ENCODE data around the gene PHLDA1. TPM values are rescaled to one million over a fixed set of nuclear protein-coding genes. Genes with fewer than 3 reads are reported as not detected.

PHLDA1 gene
- total and polyA plus RNA-seq, 4 donors: 9.0 to 26.9 (median 21.3) TPM

DNA sequence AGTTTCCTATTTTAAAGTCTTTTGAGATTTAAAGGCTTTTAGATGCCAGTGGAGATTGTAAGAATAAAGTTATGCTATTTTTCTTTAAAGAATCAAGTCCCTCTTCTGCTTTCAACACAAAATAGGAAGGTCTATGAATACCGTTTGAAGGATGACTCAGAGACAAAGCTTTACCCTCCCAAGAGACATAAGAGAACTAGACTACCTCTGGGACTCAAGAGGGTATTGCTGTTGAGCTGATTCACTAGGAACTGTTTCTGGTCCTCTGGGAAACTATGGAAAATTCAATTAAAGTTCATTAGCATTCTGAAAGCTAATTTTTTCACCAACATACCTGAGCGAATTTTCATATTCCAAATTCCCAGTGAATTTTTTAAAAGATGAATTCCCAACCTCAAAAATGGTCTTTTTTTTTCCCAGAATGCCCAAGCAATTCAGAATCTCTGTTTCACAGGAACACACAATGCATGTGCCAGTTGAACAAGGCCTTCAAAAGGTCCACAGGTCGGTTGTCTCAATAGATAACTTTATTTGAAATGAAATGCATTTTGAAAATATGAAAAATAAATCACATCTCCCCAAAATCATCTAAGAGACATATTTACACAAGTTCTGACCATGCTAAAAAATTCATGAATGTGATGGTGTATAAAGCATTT lies 6.5 kb downstream of the PHLDA1 start:
- no peaks in the 10 kb centered on the region for H3K27me3 ChIP-seq (ENCODE audit: control insufficient read depth in 1 of 2, insufficient read depth in 2 of 2, low read length in 1 of 2)
- ATAC-seq (ENCODE audit: low FRiP score): no peak
- H3K9me3 ChIP-seq (ENCODE audit: control insufficient read depth, low read length): no peaks in the 10 kb centered on the region
- WGBS, 2 donors: 59 to 64% methylated on average over 3 of the region's 3 CpGs
- DNase-seq: no peak
- H3K36me3 ChIP-seq (ENCODE audit: control insufficient read depth in 1 of 2, insufficient read depth in 2 of 2, low read length in 1 of 2): no peaks in the 10 kb centered on the region
- no peak overlapping the region for H3K27ac ChIP-seq (ENCODE audit: low read depth in 1 of 2, low read length in 2 of 2)
- no peak overlapping the region for H3K4me3 ChIP-seq (ENCODE audit: low read length in 2 of 2)
- no peaks in the 10 kb centered on the region for H3K4me1 ChIP-seq (ENCODE audit: control insufficient read depth in 1 of 2, insufficient read depth in 2 of 2, low read length in 2 of 2)
- intact Hi-C loops (cut with DNase I): no loop called here

DNA sequence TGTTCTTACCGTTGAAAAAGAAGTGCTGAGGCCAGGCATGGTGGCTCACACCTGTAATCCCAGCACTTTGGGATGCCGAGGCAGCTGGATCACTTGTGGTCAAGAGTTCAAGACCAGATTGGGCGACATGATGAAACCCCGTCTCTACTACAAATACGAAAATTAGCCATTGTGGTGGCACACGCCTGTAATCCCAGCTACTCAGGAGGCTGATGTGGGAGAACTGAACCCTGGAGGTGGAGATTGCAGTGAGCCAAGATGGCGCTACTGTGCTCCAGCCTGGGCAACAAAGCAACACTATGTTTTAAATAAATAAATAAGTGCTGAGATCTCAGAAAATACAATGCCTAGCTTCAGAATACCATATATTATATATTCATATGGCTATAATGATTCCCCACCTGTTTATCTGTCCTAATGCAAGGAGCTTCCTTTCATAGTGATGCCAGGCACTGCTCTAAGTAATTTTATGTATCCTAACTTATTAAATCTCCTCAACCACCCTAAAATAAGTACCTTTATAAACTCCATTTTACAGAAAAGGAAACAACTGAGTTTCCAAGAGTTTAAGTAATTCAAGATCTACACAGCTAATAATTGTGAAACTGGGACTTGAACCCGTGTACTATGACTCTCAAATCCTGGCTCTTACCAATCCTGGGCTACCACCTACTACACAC lies 7.3 kb downstream of the PHLDA1 start:
- no peak for ATAC-seq (ENCODE audit: low FRiP score)
- Histone ChIP-seq H3K27ac (ENCODE audit: low read depth in 1 of 2, low read length in 2 of 2) (no peak overlapping the region), H3K27me3 (ENCODE audit: control insufficient read depth in 1 of 2, insufficient read depth in 2 of 2, low read length in 1 of 2) (no peaks in the 10 kb centered on the region), H3K36me3 (ENCODE audit: control insufficient read depth in 1 of 2, insufficient read depth in 2 of 2, low read length in 1 of 2) (no peaks in the 10 kb centered on the region), H3K9me3 (ENCODE audit: control insufficient read depth, low read length) (no peaks in the 10 kb centered on the region), H3K4me3 (ENCODE audit: low read length in 2 of 2) (no peak overlapping the region), H3K4me1 (ENCODE audit: control insufficient read depth in 1 of 2, insufficient read depth in 2 of 2, low read length in 2 of 2) (no peaks in the 10 kb centered on the region)
- no peak for DNase-seq
- 89 to 95% methylated on average over 8 of the region's 8 CpGs for WGBS, 2 donors
- intact Hi-C loops (cut with DNase I): no loop called here

DNA sequence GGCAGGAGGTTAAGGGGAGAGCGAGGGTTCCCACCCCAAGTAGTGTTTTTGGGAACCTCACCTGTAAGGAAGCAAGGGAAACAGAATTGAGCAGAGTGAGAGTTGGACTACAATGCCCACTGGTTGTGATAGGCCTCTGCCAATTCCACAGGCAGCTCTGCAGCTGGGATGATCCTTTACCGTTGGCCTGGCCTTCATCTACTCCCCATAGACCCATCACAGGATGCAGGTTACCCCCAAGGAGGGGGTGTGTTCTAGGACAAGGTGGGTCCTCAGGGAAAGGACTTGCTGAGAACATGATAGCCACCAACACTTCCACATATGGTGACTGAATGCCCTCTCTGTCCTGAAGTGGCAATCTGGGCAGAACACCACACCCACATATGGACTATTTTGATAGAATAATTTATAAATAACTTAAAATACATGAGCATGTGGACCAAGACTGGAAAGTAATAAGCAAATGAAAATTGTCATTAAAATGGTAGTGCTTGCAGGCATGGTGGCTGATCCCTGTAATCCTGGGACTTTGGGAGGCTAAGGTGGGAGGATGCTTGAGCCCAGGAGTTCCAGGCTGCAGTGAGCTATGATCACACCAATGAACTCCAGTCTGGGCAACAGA lies 8.4 kb downstream of the PHLDA1 start:
- Histone ChIP-seq H3K9me3 (ENCODE audit: control insufficient read depth, low read length) (no peaks in the 10 kb centered on the region), H3K4me1 (ENCODE audit: control insufficient read depth in 1 of 2, insufficient read depth in 2 of 2, low read length in 2 of 2) (no peaks in the 10 kb centered on the region), H3K36me3 (ENCODE audit: control insufficient read depth in 1 of 2, insufficient read depth in 2 of 2, low read length in 1 of 2) (no peaks in the 10 kb centered on the region), H3K4me3 (ENCODE audit: low read length in 2 of 2) (no peak overlapping the region), H3K27me3 (ENCODE audit: control insufficient read depth in 1 of 2, insufficient read depth in 2 of 2, low read length in 1 of 2) (no peaks in the 10 kb centered on the region), H3K27ac (ENCODE audit: low read depth in 1 of 2, low read length in 2 of 2) (no peak overlapping the region)
- intact Hi-C loops (cut with DNase I): no loop called here
- ATAC-seq (ENCODE audit: low FRiP score) (no peak), DNase-seq (no peak)
- WGBS, 2 donors: 85 to 88% methylated on average over 2 of the region's 2 CpGs

DNA sequence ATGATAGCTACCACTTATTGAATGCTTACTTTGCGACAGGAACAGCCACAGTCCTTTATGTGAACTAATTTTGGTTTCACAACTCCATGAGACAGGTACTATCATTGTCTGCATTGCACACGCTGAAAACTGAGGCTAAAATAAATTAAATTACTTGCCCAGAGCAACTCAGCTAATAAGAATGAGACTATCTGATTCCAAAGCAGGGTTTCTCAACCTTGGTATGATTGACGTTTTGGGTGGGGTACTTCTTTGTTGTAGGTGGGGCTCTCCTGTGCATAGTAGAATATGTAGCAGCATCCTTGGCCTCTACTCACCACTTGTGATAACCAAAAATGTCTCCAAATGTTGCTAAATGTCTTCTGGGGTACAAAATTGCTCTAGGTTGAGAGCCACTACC lies 9.1 kb downstream of the PHLDA1 start:
- no peaks in the 10 kb centered on the region for H3K36me3 ChIP-seq (ENCODE audit: control insufficient read depth in 1 of 2, insufficient read depth in 2 of 2, low read length in 1 of 2)
- no peak overlapping the region for H3K4me3 ChIP-seq (ENCODE audit: low read length in 2 of 2)
- no peaks in the 10 kb centered on the region for H3K4me1 ChIP-seq (ENCODE audit: control insufficient read depth in 1 of 2, insufficient read depth in 2 of 2, low read length in 2 of 2)
- H3K9me3 ChIP-seq (ENCODE audit: control insufficient read depth, low read length): no peaks in the 10 kb centered on the region
- intact Hi-C loops (cut with DNase I): no loop called here
- WGBS, 2 donors: 94 to 95% methylated on average over 3 of the region's 3 CpGs
- H3K27ac ChIP-seq (ENCODE audit: low read depth in 1 of 2, low read length in 2 of 2): no peak overlapping the region
- ATAC-seq (ENCODE audit: low FRiP score): no peak
- no peak for DNase-seq
- no peaks in the 10 kb centered on the region for H3K27me3 ChIP-seq (ENCODE audit: control insufficient read depth in 1 of 2, insufficient read depth in 2 of 2, low read length in 1 of 2)

DNA sequence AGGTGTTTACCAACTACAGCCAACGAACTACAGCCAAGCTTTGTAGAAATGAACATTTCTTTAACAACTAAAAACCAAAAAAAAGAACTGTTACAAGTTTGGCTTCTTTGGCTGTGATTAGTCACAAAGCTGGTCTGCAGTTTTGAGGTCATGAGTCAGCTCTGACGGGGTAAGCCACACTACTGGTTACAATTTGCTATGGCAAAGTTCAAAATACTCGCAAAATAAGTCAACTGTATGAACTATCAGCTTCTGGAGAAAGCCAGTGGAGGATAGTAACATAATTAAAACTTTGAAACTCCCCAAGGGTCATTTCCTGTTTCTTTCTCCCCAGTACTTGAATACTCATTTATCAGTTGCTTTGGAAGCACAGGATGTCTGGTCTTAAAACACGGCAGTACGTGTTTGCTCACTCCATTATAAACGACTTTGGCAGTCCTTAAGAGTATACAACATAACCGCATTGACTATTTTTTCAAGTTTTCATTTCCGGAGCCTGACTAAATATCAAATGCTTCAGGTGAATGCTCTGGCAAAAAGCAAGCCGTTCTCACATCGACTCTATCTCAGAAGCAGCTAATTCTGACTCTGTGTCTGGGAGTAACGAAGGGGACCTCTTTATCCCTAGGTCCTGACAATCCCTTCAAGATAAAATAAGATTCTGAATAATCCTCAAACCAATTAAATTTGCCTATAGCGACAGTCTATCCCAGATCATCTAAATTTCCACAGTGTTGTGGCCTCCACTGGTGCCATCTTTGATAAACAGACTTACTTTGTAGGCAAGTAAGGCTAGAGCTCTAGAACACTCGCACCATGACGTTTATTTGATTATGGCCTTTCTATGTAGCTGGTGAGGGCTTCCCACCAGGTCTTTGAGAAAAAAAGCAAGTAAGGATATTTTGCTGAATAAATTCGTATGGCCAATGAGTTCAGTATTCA lies 10.6 kb downstream of the PHLDA1 start:
- no peaks in the 10 kb centered on the region for H3K4me1 ChIP-seq (ENCODE audit: control insufficient read depth in 1 of 2, insufficient read depth in 2 of 2, low read length in 2 of 2)
- ATAC-seq (ENCODE audit: low FRiP score) (no peak), DNase-seq (peak in 1 of 2 donors; percentile 64)
- H3K27me3 ChIP-seq (ENCODE audit: control insufficient read depth in 1 of 2, insufficient read depth in 2 of 2, low read length in 1 of 2): no peaks in the 10 kb centered on the region
- no peaks in the 10 kb centered on the region for H3K9me3 ChIP-seq (ENCODE audit: control insufficient read depth, low read length)
- no peak overlapping the region for H3K4me3 ChIP-seq (ENCODE audit: low read length in 2 of 2)
- 61 to 68% methylated on average over 15 of the region's 15 CpGs for WGBS, 2 donors
- no peak overlapping the region for H3K27ac ChIP-seq (ENCODE audit: low read depth in 1 of 2, low read length in 2 of 2)
- H3K36me3 ChIP-seq (ENCODE audit: control insufficient read depth in 1 of 2, insufficient read depth in 2 of 2, low read length in 1 of 2): no peaks in the 10 kb centered on the region
- intact Hi-C loops (cut with DNase I): no loop called here

DNA sequence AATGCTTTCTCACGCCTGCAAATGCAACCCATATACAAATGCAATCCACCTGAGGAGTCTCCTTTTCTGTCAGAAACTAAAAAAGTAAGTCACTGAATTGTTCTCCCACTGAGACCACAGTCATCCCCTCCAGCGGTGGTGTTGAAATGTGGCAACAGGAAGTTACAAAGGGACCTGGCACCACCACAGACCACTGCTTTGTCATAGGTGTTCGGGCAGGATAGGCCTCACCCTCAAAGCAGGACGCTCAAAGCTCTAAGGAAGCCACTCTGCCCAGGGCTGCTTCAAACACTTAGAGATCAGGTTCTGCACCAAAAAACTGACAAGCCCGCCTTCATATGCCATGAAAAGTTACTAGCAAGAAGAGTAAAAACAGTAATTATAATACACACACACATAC lies 11.3 kb downstream of the PHLDA1 start:
- Histone ChIP-seq H3K4me1 (ENCODE audit: control insufficient read depth in 1 of 2, insufficient read depth in 2 of 2, low read length in 2 of 2) (no peaks in the 10 kb centered on the region), H3K4me3 (ENCODE audit: low read length in 2 of 2) (no peak overlapping the region), H3K27me3 (ENCODE audit: control insufficient read depth in 1 of 2, insufficient read depth in 2 of 2, low read length in 1 of 2) (no peaks in the 10 kb centered on the region), H3K27ac (ENCODE audit: low read depth in 1 of 2, low read length in 2 of 2) (peak overlapping the region in 1 of 2 donors; percentile 25), H3K36me3 (ENCODE audit: control insufficient read depth in 1 of 2, insufficient read depth in 2 of 2, low read length in 1 of 2) (no peaks in the 10 kb centered on the region), H3K9me3 (ENCODE audit: control insufficient read depth, low read length) (no peaks in the 10 kb centered on the region)
- WGBS, 2 donors: 84 to 89% methylated on average over 5 of the region's 5 CpGs
- ATAC-seq (ENCODE audit: low FRiP score) (no peak), DNase-seq (peak in 1 of 2 donors; percentile 55)
- intact Hi-C loops (cut with DNase I): no loop called here

DNA sequence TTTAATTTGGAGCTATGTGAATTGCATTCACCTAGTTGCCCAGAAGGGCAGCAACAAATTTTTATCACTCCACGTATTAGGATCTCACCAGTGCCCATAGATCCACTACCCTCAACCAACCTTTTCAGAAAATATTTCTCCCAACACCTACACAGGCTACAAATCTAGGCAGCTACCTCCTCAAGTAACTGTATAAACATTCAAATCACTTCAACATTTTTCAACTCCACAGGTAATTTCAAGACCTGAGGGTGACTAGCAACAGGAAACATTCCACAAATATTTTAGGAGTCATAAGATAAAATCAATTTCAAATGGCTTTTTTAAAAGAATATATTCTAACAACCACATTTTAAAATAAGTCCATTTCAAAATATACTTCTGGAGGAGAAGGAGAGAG lies 12.9 kb downstream of the PHLDA1 start:
- intact Hi-C loops (cut with DNase I): no loop called here
- DNase-seq: no peak

DNA sequence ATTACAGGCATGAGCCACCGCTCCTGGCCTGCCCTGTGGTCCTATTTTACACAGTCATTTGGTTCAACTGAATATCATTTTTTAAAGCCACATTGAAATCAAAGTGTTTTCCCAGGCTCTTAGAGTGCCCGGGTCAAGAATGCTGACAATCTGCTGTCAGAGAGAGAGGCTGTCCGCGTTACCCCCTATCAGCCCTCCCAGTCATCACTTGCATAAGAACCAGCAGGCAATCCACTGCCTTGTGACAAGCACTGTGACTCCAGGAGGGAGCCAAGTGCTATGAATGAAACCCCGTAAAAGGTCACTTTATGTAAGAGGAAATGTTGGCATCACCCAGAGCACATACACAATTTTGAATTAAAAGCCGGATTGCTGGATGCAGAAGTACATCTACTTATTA lies 13.5 kb downstream of the PHLDA1 start:
- DNase-seq: no peak
- Histone ChIP-seq H3K27me3 (ENCODE audit: control insufficient read depth in 1 of 2, insufficient read depth in 2 of 2, low read length in 1 of 2) (no peaks in the 10 kb centered on the region), H3K4me3 (ENCODE audit: low read length in 2 of 2) (no peak overlapping the region), H3K27ac (ENCODE audit: low read depth in 1 of 2, low read length in 2 of 2) (no peak overlapping the region), H3K4me1 (ENCODE audit: control insufficient read depth in 1 of 2, insufficient read depth in 2 of 2, low read length in 2 of 2) (no peaks in the 10 kb centered on the region), H3K36me3 (ENCODE audit: control insufficient read depth in 1 of 2, insufficient read depth in 2 of 2, low read length in 1 of 2) (no peaks in the 10 kb centered on the region), H3K9me3 (ENCODE audit: control insufficient read depth, low read length) (no peaks in the 10 kb centered on the region)
- 48 to 61% methylated on average over 6 of the region's 6 CpGs for WGBS, 2 donors
- intact Hi-C loops (cut with DNase I): no loop called here
- no peak for ATAC-seq (ENCODE audit: low FRiP score)

More for the DNA sequence above, 12.9 kb downstream of the PHLDA1 start:
- Histone ChIP-seq H3K4me3 (ENCODE audit: low read length in 2 of 2) (no peak overlapping the region), H3K27ac (ENCODE audit: low read depth in 1 of 2, low read length in 2 of 2) (no peak overlapping the region), H3K4me1 (ENCODE audit: control insufficient read depth in 1 of 2, insufficient read depth in 2 of 2, low read length in 2 of 2) (no peaks in the 10 kb centered on the region), H3K9me3 (ENCODE audit: control insufficient read depth, low read length) (no peaks in the 10 kb centered on the region), H3K27me3 (ENCODE audit: control insufficient read depth in 1 of 2, insufficient read depth in 2 of 2, low read length in 1 of 2) (no peaks in the 10 kb centered on the region), H3K36me3 (ENCODE audit: control insufficient read depth in 1 of 2, insufficient read depth in 2 of 2, low read length in 1 of 2) (no peaks in the 10 kb centered on the region)
- WGBS, 2 donors: 81 to 92% methylated on average over 1 of the region's 1 CpG
- ATAC-seq (ENCODE audit: low FRiP score): no peak
